ENCODE results near the gene KCTD14.

Gene KCTD14, protein sequence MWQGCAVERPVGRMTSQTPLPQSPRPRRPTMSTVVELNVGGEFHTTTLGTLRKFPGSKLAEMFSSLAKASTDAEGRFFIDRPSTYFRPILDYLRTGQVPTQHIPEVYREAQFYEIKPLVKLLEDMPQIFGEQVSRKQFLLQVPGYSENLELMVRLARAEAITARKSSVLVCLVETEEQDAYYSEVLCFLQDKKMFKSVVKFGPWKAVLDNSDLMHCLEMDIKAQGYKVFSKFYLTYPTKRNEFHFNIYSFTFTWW

DNA sequence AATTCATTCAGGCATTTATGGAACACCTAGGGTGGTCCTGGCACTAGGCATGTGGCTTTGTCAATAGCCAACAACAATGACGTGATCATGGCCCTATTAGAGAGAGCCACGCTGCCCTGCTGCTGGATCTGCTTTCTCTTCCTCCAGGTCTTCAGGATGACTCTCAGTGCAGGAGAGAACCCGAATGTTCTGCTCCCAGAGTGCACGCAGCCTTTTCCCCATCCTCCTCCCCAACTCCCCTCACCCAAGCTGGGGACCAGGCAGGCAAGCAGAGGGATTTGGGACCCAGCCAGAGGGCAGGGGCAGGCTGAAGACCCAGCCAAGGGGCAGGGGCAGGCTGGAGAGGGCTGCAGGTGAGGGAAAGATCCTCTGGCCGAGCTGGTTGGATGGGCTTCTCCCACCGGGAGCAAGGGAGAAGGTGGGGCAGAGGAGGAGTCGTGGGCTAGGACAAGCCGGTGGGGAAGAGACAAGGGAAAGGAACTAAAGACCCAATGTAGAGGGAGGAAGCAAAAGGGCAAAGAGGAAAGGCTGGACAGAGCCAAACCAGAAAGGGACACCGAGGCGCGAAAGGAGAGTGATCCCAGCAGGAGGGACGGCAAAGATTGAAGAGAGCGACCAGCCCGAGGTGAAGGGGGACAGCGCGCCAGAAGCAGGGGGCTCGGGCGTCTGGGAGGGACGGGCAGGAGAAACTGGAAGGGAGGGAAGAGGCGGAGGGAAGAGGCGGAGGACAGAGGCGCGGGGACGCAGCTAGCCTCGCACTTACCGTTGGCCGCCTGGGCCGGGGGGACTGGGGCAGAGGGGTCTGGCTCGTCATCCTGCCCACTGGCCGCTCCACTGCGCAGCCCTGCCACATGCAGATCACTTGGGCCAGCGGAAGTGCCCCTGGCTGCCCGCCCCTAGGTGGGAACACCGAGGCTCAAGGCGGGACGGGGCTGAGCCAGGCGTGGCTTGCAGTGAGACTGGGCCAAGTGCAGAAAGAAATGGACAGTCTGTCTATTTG is at the start of gene KCTD14:
Gene KCTD14, minus strand, starts transcription at position 880 of the 1,000 bp plus-strand sequence. Its CDS starts 27 bp downstream, at position 853.
- in situ Hi-C loops (cut with MboI; ENCODE audit: low pct_unique_long_range_greater_than_20kb, low sequenced_read_pairs, unreplicated experiment), result no loop called here
- DNase-seq (ENCODE audit: low spot score), result no peak
- TF ChIP-seq, protein P1, sequence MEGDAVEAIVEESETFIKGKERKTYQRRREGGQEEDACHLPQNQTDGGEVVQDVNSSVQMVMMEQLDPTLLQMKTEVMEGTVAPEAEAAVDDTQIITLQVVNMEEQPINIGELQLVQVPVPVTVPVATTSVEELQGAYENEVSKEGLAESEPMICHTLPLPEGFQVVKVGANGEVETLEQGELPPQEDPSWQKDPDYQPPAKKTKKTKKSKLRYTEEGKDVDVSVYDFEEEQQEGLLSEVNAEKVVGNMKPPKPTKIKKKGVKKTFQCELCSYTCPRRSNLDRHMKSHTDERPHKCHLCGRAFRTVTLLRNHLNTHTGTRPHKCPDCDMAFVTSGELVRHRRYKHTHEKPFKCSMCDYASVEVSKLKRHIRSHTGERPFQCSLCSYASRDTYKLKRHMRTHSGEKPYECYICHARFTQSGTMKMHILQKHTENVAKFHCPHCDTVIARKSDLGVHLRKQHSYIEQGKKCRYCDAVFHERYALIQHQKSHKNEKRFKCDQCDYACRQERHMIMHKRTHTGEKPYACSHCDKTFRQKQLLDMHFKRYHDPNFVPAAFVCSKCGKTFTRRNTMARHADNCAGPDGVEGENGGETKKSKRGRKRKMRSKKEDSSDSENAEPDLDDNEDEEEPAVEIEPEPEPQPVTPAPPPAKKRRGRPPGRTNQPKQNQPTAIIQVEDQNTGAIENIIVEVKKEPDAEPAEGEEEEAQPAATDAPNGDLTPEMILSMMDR (IDR thresholded peaks at IDR 0.05; ENCODE audit: extremely low read depth, insufficient read depth, missing control alignments), result no peak

DNA sequence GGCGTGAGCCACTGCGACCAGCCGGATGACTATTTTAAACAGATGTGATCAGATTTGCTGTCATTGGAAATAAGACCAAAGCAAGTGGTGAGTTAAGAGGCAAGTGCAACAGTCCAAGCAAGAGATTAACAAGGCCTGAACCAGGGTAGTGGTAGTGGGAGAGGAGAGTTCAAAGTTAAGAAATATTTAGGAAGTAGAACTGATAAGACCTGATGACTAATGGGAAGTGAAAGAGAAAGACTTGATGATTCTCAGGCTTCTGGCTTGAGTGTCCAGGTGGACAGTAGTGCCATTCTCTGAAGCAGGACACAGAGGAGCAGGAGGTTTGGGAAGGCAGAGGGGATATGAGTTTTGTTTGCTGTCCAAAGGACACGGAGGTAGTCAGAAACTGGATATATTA is 49.4 kb upstream of the KCTD14 start:
- DNase-seq (ENCODE audit: low spot score), result no peak
- TF ChIP-seq, protein P1 (IDR thresholded peaks at IDR 0.05; ENCODE audit: extremely low read depth, insufficient read depth, missing control alignments), result no peak
- in situ Hi-C loops (cut with MboI; ENCODE audit: low pct_unique_long_range_greater_than_20kb, low sequenced_read_pairs, unreplicated experiment), result no loop called here

DNA sequence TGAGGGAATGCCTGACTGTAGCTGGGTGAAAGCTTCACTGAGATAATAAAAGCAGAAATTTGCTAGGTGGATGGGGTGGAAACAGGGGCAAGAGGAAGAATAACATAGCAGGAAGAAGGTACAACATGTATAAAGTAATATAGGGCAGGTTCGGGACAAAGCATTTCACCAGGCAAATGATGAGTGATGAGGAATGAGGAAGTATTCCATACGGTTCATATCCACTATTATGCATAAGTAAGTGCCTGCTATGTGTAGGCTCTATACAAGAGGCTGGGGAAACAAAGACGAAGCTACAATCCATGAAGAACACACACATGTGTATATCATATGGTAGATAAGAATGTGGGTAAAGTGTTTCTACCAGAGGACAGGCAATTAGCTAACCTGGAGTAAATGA is 48.6 kb upstream of the KCTD14 start:
- in situ Hi-C loops (cut with MboI; ENCODE audit: low pct_unique_long_range_greater_than_20kb, low sequenced_read_pairs, unreplicated experiment), result no loop called here
- TF ChIP-seq, protein P1 (IDR thresholded peaks at IDR 0.05; ENCODE audit: extremely low read depth, insufficient read depth, missing control alignments), result no peak
- no peak for DNase-seq (ENCODE audit: low spot score)

DNA sequence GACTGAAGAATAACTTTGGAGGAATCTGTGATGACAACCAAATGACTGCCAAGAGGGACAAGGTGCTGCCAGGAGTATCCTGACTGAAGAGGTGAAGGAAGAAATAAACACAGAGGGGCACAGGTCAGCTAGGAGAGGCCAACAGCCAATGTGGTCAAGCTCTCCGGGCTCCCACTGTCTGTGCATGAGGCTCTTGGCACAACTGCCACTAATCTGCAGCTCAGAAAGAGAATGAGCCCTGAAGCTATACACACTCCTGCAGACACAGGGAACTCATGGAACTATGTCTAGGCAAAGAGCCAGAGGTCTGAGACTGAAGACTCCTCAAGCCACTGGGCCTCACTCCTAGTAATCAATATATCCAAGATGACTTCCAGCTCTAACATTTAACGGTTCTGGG is 47.5 kb upstream of the KCTD14 start:
- in situ Hi-C loops (cut with MboI; ENCODE audit: low pct_unique_long_range_greater_than_20kb, low sequenced_read_pairs, unreplicated experiment), result no loop called here
- TF ChIP-seq, protein P1 (IDR thresholded peaks at IDR 0.05; ENCODE audit: extremely low read depth, insufficient read depth, missing control alignments), result no peak
- no peak for DNase-seq (ENCODE audit: low spot score)

DNA sequence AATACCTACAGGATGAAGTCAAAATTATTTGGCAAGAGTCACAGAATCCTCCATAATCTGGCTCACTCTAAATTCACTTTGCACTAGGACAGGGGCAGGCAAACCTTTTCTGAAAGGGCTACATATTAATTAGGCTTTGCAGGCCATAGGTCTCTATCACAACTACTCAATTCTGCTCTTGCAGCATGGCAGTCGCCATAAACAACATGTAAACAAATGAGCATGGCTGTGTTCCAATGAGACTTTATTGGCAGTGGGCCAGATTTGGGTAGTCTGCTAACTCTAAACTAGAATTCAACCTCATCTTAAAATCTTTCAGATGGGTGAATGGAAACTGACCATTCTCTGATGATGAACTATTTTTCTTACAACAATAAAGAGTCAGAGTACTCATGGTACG is 46.4 kb upstream of the KCTD14 start:
- TF ChIP-seq, protein P1 (IDR thresholded peaks at IDR 0.05; ENCODE audit: extremely low read depth, insufficient read depth, missing control alignments), result no peak
- in situ Hi-C loops (cut with MboI; ENCODE audit: low pct_unique_long_range_greater_than_20kb, low sequenced_read_pairs, unreplicated experiment), result no loop called here
- no peak for DNase-seq (ENCODE audit: low spot score)

DNA sequence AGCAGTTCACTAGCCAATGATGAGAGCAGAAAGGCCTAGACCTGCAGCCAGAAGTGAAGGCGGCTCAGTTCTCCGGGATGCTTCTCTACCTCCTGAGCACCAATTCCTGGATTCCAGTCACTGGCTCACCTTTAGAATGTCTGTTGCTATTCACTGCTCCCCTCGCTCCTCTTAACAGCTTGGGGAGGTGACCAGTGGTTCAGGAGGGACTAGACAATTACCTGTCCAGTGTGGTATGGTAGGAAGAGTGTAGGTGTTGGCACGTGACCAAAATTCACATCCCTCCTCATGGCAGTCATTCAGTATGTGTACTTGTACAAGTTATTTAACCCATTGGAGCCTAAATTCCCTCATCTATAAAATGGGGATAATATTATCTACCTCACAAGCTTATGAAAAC is 44.6 kb upstream of the KCTD14 start:
- no peak for DNase-seq (ENCODE audit: low spot score)
- TF ChIP-seq, protein P1 (IDR thresholded peaks at IDR 0.05; ENCODE audit: extremely low read depth, insufficient read depth, missing control alignments), result no peak
- in situ Hi-C loops (cut with MboI; ENCODE audit: low pct_unique_long_range_greater_than_20kb, low sequenced_read_pairs, unreplicated experiment), result no loop called here
